ENCODE results near the gene SERPINF2. TPM values are rescaled to one million over a fixed set of nuclear protein-coding genes. Genes with fewer than 3 reads are reported as not detected.

Gene SERPINF2
- total RNA-seq, 1 experiment from 2014 or later: 0.68 TPM

DNA sequence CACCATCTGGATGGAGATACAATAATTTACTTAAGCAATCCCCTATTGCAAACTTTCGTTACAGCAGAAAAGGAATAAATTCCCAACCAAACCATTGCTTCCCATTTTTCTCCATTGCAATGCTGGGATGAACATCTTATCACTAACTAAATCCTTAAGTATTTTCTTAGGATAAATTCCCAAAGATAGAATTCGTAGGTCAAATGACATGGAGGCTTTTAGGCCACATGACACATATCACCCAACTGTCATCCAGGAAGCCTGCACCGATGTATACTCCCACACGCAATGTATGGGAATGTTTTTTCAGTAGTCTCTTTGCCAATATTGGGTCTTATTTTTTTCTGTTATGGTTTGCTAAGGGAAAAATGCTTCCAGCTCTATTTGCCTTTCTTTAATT lies 30.9 kb upstream of the SERPINF2 start:
- H2BK15ac ChIP-seq (ENCODE audit: low read depth, low read length): no peak overlapping the region
- H3K4ac ChIP-seq (ENCODE audit: low read depth, low read length): no peak overlapping the region
- no peak overlapping the region for H2BK120ac ChIP-seq (ENCODE audit: low read depth, low read length, poor library complexity, severe bottlenecking)
- H2AFZ ChIP-seq (ENCODE audit: low read length): no peak overlapping the region
- no peak overlapping the region for H3T11ph ChIP-seq (ENCODE audit: low read length)
- no peak overlapping the region for H3K4me2 ChIP-seq (ENCODE audit: insufficient read depth, insufficient read length, low read length)
- H2AK5ac ChIP-seq (ENCODE audit: insufficient read length, low read length): no peak overlapping the region
- no peak overlapping the region for H3K27ac Mint-ChIP-seq
- H4K20me1 ChIP-seq (ENCODE audit: control insufficient read depth, insufficient read depth, insufficient read length): no peaks in the 10 kb centered on the region
- no peak overlapping the region for H4K8ac ChIP-seq (replicated peaks; ENCODE audit: insufficient read length, low read depth, low read length)
- no peak overlapping the region; a peak in 1 of 5 replicates for H3K4me3 Mint-ChIP-seq
- TF ChIP-seq, protein P1, sequence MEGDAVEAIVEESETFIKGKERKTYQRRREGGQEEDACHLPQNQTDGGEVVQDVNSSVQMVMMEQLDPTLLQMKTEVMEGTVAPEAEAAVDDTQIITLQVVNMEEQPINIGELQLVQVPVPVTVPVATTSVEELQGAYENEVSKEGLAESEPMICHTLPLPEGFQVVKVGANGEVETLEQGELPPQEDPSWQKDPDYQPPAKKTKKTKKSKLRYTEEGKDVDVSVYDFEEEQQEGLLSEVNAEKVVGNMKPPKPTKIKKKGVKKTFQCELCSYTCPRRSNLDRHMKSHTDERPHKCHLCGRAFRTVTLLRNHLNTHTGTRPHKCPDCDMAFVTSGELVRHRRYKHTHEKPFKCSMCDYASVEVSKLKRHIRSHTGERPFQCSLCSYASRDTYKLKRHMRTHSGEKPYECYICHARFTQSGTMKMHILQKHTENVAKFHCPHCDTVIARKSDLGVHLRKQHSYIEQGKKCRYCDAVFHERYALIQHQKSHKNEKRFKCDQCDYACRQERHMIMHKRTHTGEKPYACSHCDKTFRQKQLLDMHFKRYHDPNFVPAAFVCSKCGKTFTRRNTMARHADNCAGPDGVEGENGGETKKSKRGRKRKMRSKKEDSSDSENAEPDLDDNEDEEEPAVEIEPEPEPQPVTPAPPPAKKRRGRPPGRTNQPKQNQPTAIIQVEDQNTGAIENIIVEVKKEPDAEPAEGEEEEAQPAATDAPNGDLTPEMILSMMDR (conservative IDR thresholded peaks at IDR 0.05): no peak
- no peak overlapping the region for H3K56ac ChIP-seq (ENCODE audit: insufficient read length, low read depth, low read length)
- H3K9me3 Mint-ChIP-seq: no peaks in the 10 kb centered on the region; a peak in 1 of 5 replicates
- WGBS (ENCODE audit: extremely low coverage, insufficient read length, low lambda C conversion rate): no CpG with 5 or more reads among the region's 4 CpGs
- H3K79me1 ChIP-seq (ENCODE audit: insufficient read depth, low read depth, low read length, poor library complexity, severe bottlenecking): no peaks in the 10 kb centered on the region
- H3K79me2 ChIP-seq (ENCODE audit: insufficient read depth, low read length): no peaks in the 10 kb centered on the region
- H3K36me3 Mint-ChIP-seq (ENCODE audit: insufficient read depth in 1 of 3, low read depth in 3 of 3): peaks cover 0 to 13% (median 2%) of the 10 kb centered on the region in 3 experiments; a peak in 3 of 7 replicates
- no peaks in the 10 kb centered on the region for H3K9me3 ChIP-seq (ENCODE audit: control insufficient read depth, low read depth, low read length)
- peaks cover 27 to 33% of the 10 kb centered on the region in 2 experiments for H3K4me1 Mint-ChIP-seq
- H3K23ac ChIP-seq (ENCODE audit: insufficient read length, low read depth, low read length): no peak overlapping the region
- H3K14ac ChIP-seq (ENCODE audit: insufficient read depth, low read length): no peak overlapping the region
- no peak overlapping the region for H3K27ac ChIP-seq (ENCODE audit: insufficient read length, low read depth, low read length)
- no peak for DNase-seq
- H2BK5ac ChIP-seq (ENCODE audit: insufficient read length, low read length): no peak overlapping the region
- H2BK20ac ChIP-seq (ENCODE audit: low read depth, low read length, poor library complexity, severe bottlenecking): no peak overlapping the region
- no peak overlapping the region for H2BK12ac ChIP-seq (ENCODE audit: insufficient read length, low read depth, low read length)
- H4K91ac ChIP-seq (ENCODE audit: insufficient read length, low read depth, low read length): no peak overlapping the region
- peaks cover 28% of the 10 kb centered on the region for H3K23me2 ChIP-seq (ENCODE audit: insufficient read length, low read depth, low read length, poor library complexity, severe bottlenecking)
- H4K5ac ChIP-seq (ENCODE audit: insufficient read length, low read depth, low read length): no peak overlapping the region
- peaks cover 3% of the 10 kb centered on the region for H3K27me3 Mint-ChIP-seq (ENCODE audit: low read depth)
- H3K18ac ChIP-seq (ENCODE audit: insufficient read length, low read depth, low read length): no peak overlapping the region
- H3K27me3 ChIP-seq (ENCODE audit: insufficient read depth, low read length): no peaks in the 10 kb centered on the region
- H3K9ac ChIP-seq (ENCODE audit: extremely low read depth, insufficient read length, low read length): no peak overlapping the region
- peaks cover 2% of the 10 kb centered on the region; the same call in 1 of the 2 replicates for H3K4me1 ChIP-seq (ENCODE audit: insufficient read depth, low read length)
